Keratinocyte (primary cell): ENCODE data around the gene DHTKD1. TPM values are rescaled to one million over a fixed set of nuclear protein-coding genes. Genes with fewer than 3 reads are reported as not detected.

ENCODE experiments used
- DNase-seq: peaks from one replicate; pipeline ENCODE4 v3.0.0-alpha.2; 2011; ENCODE audit warnings: low read depth, missing footprints, low spot score
- FAIRE-seq: peaks from 2 replicates; lab custom pipeline; 2011; peaks lifted over from hg19 to GRCh38; lab: Jason Lieb, UNC
- H2AFZ ChIP-seq: 2 replicates; pipeline ENCODE4 v1.6.0; 2012; ENCODE audit warnings: low read length, control low read depth, inconsistent platforms; ENCODE audit not compliant: control insufficient read depth
- H3K27ac ChIP-seq: 2 replicates; pipeline ENCODE4 v1.5.1; 2011; ENCODE audit warnings: low read length; ENCODE audit not compliant: control insufficient read depth, insufficient read depth
- H3K27me3 ChIP-seq: 3 replicates; pipeline ENCODE4 v1.6.0; 2011; ENCODE audit warnings: low read length; ENCODE audit not compliant: control insufficient read depth, insufficient read depth; ENCODE audit errors: extremely low read depth
- H3K36me3 ChIP-seq, 2 experiments: 2 replicates in 1 of 2; 3 replicates in 1 of 2; pipeline ENCODE4 v1.5.1; 2011; ENCODE audit warnings: low read length in 2 of 2, mild to moderate bottlenecking in 1 of 2; ENCODE audit not compliant: control insufficient read depth in 2 of 2, insufficient read depth in 2 of 2; ENCODE audit errors: extremely low read depth in 1 of 2
- H3K4me1 ChIP-seq: 3 replicates; pipeline ENCODE4 v1.5.1; 2011; ENCODE audit warnings: low read length; ENCODE audit not compliant: control insufficient read depth, insufficient read depth; ENCODE audit errors: extremely low read depth
- H3K4me2 ChIP-seq: 3 replicates; pipeline ENCODE4 v1.6.0; 2011; ENCODE audit warnings: low read depth, low read length; ENCODE audit not compliant: control insufficient read depth, insufficient read depth; ENCODE audit errors: extremely low read depth
- H3K4me3 ChIP-seq, 3 experiments: fragments of 200-600 bp in 1 of 3; sonication (generic) in 1 of 3; 2 replicates in 2 of 3; 3 replicates in 1 of 3; pipeline ENCODE4 v1.5.1; 2011 to 2016; ENCODE audit warnings: low read length in 3 of 3, mild to moderate bottlenecking in 3 of 3, control low read depth in 2 of 3, inconsistent platforms in 1 of 3, low read depth in 1 of 3, mixed read lengths in 1 of 3, mixed run types in 1 of 3, moderate library complexity in 1 of 3; ENCODE audit not compliant: control insufficient read depth in 2 of 3, insufficient read depth in 2 of 3; ENCODE audit errors: extremely low read depth in 1 of 3
- H3K79me2 ChIP-seq: 2 replicates; pipeline ENCODE4 v1.6.0; 2012; ENCODE audit warnings: low read length; ENCODE audit not compliant: control insufficient read depth, insufficient read depth
- H3K9ac ChIP-seq: 3 replicates; pipeline ENCODE4 v1.6.0; 2011; ENCODE audit warnings: low read length; ENCODE audit not compliant: control insufficient read depth, insufficient read depth; ENCODE audit errors: extremely low read depth
- H3K9me1 ChIP-seq: 3 replicates; pipeline ENCODE4 v1.6.0; 2011; ENCODE audit warnings: low read length; ENCODE audit not compliant: control insufficient read depth, insufficient read depth; ENCODE audit errors: extremely low read depth
- H3K9me3 ChIP-seq: 2 replicates; pipeline ENCODE4 v1.5.1; 2012; ENCODE audit warnings: low read depth, low read length; ENCODE audit not compliant: control insufficient read depth
- H4K20me1 ChIP-seq: 3 replicates; pipeline ENCODE4 v1.6.0; 2011; ENCODE audit warnings: low read length; ENCODE audit not compliant: control insufficient read depth, insufficient read depth; ENCODE audit errors: extremely low read depth
- EZH2 ChIP-seq: IDR thresholded peaks from one replicate; pipeline ENCODE4 v1.6.1; 2012; ENCODE audit warnings: inconsistent platforms, mild to moderate bottlenecking, low read length, moderate library complexity
- dilution Hi-C: fragments of 300-500 bp; cut with MboI; formaldehyde crosslinking; loops from one replicate; pipeline ENCODE4 v1.7.0; 2020; ENCODE audit warnings: low sequenced_read_pairs; ENCODE audit not compliant: extremely low pct_ligation_motif_present
- polyA plus RNA-seq, 5 experiments: library from polyadenylated mRNA; depleted of rRNA in 3 of 5; stranded (reverse) in 3 of 5; stranded (forward) in 1 of 5; unstranded in 1 of 5; fragments of >200 nt; gene quantifications; 1 replicate in 1 of 5; 2 replicates in 3 of 5; 3 replicates in 1 of 5; pipeline versions ENCODE4 v1.2.1 to v1.2.3, GENCODE V29; 2011 to 2012; ENCODE audit warnings: missing spikeins in 2 of 5, low read depth in 1 of 5, low replicate concordance in 1 of 5
- TF ChIP-seq, protein P1 (sequence below), 3 experiments: IDR thresholded peaks in 1 of 3; conservative IDR thresholded peaks in 1 of 3; optimal IDR thresholded peaks in 1 of 3; 2 replicates in 2 of 3; 3 replicates in 1 of 3; pipeline versions ENCODE3 to v1.5.1; 2011; ENCODE audit warnings: low read length in 3 of 3, mild to moderate bottlenecking in 3 of 3, moderate library complexity in 2 of 3, control low read depth in 1 of 3, inconsistent platforms in 1 of 3; ENCODE audit not compliant: insufficient read depth in 2 of 3; ENCODE audit errors: extremely low read depth in 1 of 3

The DHTKD1 gene
- polyA plus RNA-seq, 1 donor (not counting 4 experiments of a cell fraction or from before 2014, with no cell fraction given): 12.8 TPM

DNA sequence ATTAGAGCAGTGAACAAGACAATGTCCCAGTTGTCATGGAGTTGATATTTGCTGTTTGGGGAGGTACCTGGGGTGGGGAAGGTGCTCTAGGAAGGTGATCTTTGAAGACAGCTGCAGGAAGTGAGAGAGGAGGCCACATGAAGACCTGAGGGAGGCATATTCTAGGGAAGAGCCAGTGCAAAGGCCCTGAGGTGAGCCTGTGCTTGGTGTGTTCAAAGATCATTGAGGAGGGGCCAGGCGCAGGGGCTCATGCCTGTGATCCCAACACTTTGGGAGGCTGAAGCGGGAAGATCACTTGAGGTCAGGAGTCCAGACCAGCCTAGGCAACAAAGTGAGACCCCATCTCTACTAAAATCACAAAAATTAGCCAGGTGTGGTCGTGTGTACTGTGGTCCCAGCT is 75.8 kb downstream of the DHTKD1 start:
- Histone ChIP-seq H3K4me1 (no peaks in the 10 kb centered on the region), H3K9me3 (no peaks in the 10 kb centered on the region), H3K4me3 (no peak overlapping the region), H3K36me3 (peaks cover 9 to 15% of the 10 kb centered on the region in 2 experiments), H4K20me1 (no peaks in the 10 kb centered on the region), H3K9me1 (peaks cover 2% of the 10 kb centered on the region), H3K27ac (no peak overlapping the region), H3K27me3 (no peaks in the 10 kb centered on the region), H2AFZ (no peak overlapping the region), H3K4me2 (no peak overlapping the region), H3K9ac (no peak overlapping the region), H3K79me2 (no peaks in the 10 kb centered on the region)
- FAIRE-seq: no peak
- TF ChIP-seq, protein P1, sequence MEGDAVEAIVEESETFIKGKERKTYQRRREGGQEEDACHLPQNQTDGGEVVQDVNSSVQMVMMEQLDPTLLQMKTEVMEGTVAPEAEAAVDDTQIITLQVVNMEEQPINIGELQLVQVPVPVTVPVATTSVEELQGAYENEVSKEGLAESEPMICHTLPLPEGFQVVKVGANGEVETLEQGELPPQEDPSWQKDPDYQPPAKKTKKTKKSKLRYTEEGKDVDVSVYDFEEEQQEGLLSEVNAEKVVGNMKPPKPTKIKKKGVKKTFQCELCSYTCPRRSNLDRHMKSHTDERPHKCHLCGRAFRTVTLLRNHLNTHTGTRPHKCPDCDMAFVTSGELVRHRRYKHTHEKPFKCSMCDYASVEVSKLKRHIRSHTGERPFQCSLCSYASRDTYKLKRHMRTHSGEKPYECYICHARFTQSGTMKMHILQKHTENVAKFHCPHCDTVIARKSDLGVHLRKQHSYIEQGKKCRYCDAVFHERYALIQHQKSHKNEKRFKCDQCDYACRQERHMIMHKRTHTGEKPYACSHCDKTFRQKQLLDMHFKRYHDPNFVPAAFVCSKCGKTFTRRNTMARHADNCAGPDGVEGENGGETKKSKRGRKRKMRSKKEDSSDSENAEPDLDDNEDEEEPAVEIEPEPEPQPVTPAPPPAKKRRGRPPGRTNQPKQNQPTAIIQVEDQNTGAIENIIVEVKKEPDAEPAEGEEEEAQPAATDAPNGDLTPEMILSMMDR (optimal IDR thresholded peaks at IDR 0.05 in 1 of 3, IDR thresholded peaks at IDR 0.05 in 1 of 3, conservative IDR thresholded peaks at IDR 0.05 in 1 of 3; ENCODE audit: extremely low read depth in 1 of 3, insufficient read depth in 2 of 3, low read length in 3 of 3): no peak
- TF ChIP-seq EZH2: no peak
- no peak for DNase-seq
- dilution Hi-C loops: no loop called here

DNA sequence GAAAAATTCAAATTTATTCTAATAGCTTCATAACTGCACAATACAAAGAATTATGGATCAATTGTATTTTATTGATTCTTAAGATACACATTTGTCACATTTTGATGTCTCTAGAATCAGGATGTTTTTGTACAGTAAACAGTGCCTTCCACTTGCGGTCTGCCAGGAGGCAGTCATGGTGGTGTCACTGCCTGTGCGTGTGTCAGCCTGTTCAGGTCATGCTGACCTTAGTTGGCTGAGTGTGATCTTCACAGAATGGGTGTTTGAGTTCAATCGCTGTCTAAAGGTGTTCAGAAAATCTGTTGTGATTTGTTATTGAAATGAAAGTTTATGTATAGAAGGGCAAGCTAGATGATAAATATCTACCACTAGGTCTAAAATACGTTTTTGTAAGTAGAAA is 81.4 kb downstream of the DHTKD1 start:
- H3K36me3 ChIP-seq: peaks cover 4 to 12% of the 10 kb centered on the region in 2 experiments
- no peaks in the 10 kb centered on the region for H3K79me2 ChIP-seq
- no peak overlapping the region for H3K9ac ChIP-seq
- no peak overlapping the region for H3K4me3 ChIP-seq
- H3K27ac ChIP-seq: no peak overlapping the region
- H3K27me3 ChIP-seq: no peaks in the 10 kb centered on the region
- H3K9me3 ChIP-seq: no peaks in the 10 kb centered on the region
- H3K4me2 ChIP-seq: no peak overlapping the region
- FAIRE-seq: no peak
- dilution Hi-C loops: no loop called here
- H3K4me1 ChIP-seq: no peaks in the 10 kb centered on the region
- DNase-seq: no peak
- H4K20me1 ChIP-seq: no peaks in the 10 kb centered on the region
- TF ChIP-seq, protein P1 (optimal IDR thresholded peaks at IDR 0.05 in 1 of 3, IDR thresholded peaks at IDR 0.05 in 1 of 3, conservative IDR thresholded peaks at IDR 0.05 in 1 of 3; ENCODE audit: extremely low read depth in 1 of 3, insufficient read depth in 2 of 3, low read length in 3 of 3): no peak
- TF ChIP-seq EZH2: no peak
- H3K9me1 ChIP-seq: no peaks in the 10 kb centered on the region
- no peak overlapping the region for H2AFZ ChIP-seq
